GM23338 (cell line): ENCODE results near the gene AARS2. TPM values are rescaled to one million over a fixed set of nuclear protein-coding genes. Genes with fewer than 3 reads are reported as not detected.
A peak's percentile ranks its signal among the peaks of the same experiment; 100 is the strongest.

Experiments used
- ATAC-seq: fragments of 200-7000 bp; cut with Tn5 transposase; 3 replicates; pipeline ENCODE4 v1.9.1; 2020
- DNase-seq: peaks from one replicate; pipeline ENCODE4 v3.0.0-alpha.2; 2015; ENCODE audit warnings: low spot score
- H2AFZ ChIP-seq: fragments of 200-600 bp; sonication (generic); 2 replicates; pipeline ENCODE4 v1.8.0; 2016; ENCODE audit warnings: antibody characterized with exemption, mild to moderate bottlenecking, moderate library complexity
- H3F3A ChIP-seq: fragments of 200-600 bp; sonication (generic); replicated peaks from 2 replicates; pipeline ENCODE4 v1.8.0; 2017; ENCODE audit warnings: antibody characterized with exemption, mixed run types, low read depth
- H3K27ac ChIP-seq: fragments of 200-600 bp; sonication (generic); 2 replicates; pipeline ENCODE4 v1.6.1; 2016; ENCODE audit warnings: low read depth
- H3K27me3 ChIP-seq: fragments of 200-600 bp; sonication (generic); 2 replicates; pipeline ENCODE4 v1.8.0; 2016; ENCODE audit warnings: mild to moderate bottlenecking, mixed run types, moderate library complexity; ENCODE audit not compliant: insufficient read depth
- H3K36me3 ChIP-seq: fragments of 200-600 bp; sonication (generic); 2 replicates; pipeline ENCODE4 v1.8.0; 2016; ENCODE audit warnings: mild to moderate bottlenecking; ENCODE audit not compliant: insufficient read depth
- H3K4me1 ChIP-seq: fragments of 200-600 bp; sonication (generic); 2 replicates; pipeline ENCODE4 v1.8.0; 2016; ENCODE audit warnings: mild to moderate bottlenecking, moderate library complexity; ENCODE audit not compliant: insufficient read depth
- H3K4me2 ChIP-seq: fragments of 200-600 bp; sonication (generic); 2 replicates; pipeline ENCODE4 v1.7.1; 2017; ENCODE audit warnings: mixed run types
- H3K4me3 ChIP-seq: fragments of 200-600 bp; sonication (generic); 2 replicates; pipeline ENCODE4 v1.6.1; 2016; ENCODE audit warnings: mixed run types
- H3K79me2 ChIP-seq: fragments of 200-600 bp; sonication (generic); replicated peaks from 2 replicates; pipeline ENCODE4 v1.8.0; 2017; ENCODE audit warnings: mild to moderate bottlenecking; ENCODE audit not compliant: insufficient read depth
- H3K9me2 ChIP-seq: fragments of 200-600 bp; sonication (generic); 2 replicates; pipeline ENCODE4 v1.8.0; 2017; ENCODE audit not compliant: insufficient read depth
- H4K20me1 ChIP-seq: fragments of 200-600 bp; sonication (generic); replicated peaks from 2 replicates; pipeline ENCODE4 v1.8.0; 2017; ENCODE audit warnings: mild to moderate bottlenecking; ENCODE audit not compliant: insufficient read depth
- H3K27ac Mint-ChIP-seq: 2 replicates; pipeline ENCODE4 v1.8.0; 2020; ENCODE audit warnings: inconsistent platforms, mild to moderate bottlenecking, moderate library complexity, mixed read lengths
- H3K27me3 Mint-ChIP-seq: 3 replicates; pipeline ENCODE4 v1.8.0; 2022; ENCODE audit warnings: low read depth, mild to moderate bottlenecking, moderate library complexity, mixed read lengths, inconsistent platforms; ENCODE audit not compliant: insufficient read depth, poor library complexity
- H3K36me3 Mint-ChIP-seq: 3 replicates; pipeline ENCODE4 v1.8.0; 2021; ENCODE audit warnings: low read depth, mild to moderate bottlenecking, inconsistent platforms, moderate library complexity, mixed read lengths
- H3K4me1 Mint-ChIP-seq: 3 replicates; pipeline ENCODE4 v1.8.0; 2020; ENCODE audit warnings: mild to moderate bottlenecking, inconsistent platforms, mixed read lengths
- H3K4me3 Mint-ChIP-seq: 3 replicates; pipeline ENCODE4 v1.8.0; 2021; ENCODE audit warnings: moderate library complexity, mild to moderate bottlenecking, inconsistent platforms, mixed read lengths
- H3K9me3 Mint-ChIP-seq: 3 replicates; pipeline ENCODE4 v1.8.0; 2020; ENCODE audit warnings: moderate library complexity, mild to moderate bottlenecking, inconsistent platforms, mixed read lengths
- JUNB ChIP-seq: IDR thresholded peaks from one replicate; pipeline ENCODE4 v1.6.1; 2016; ENCODE audit warnings: antibody characterized with exemption; ENCODE audit not compliant: unreplicated experiment
- ZNF114 ChIP-seq: fragments of 250-450 bp; sonication (Bioruptor Pico); IDR thresholded peaks from 2 replicates; pipeline ENCODE4 v1.5.0; 2020; ENCODE audit warnings: mild to moderate bottlenecking, moderate library complexity
- ZNF331 ChIP-seq: fragments of 250-450 bp; sonication (Bioruptor Pico); IDR thresholded peaks from 2 replicates; pipeline ENCODE4 v1.5.0; 2020; ENCODE audit warnings: low read depth, mild to moderate bottlenecking, moderate library complexity
- polyA plus RNA-seq: library from polyadenylated mRNA; unstranded; fragments of >200 nt; fragmentation: Nextera tagmentation; extraction: Ambion mirVana; gene quantifications from 2 replicates; pipeline ENCODE4 v1.2.1, GENCODE V29; 2016
- total RNA-seq: library from RNA; depleted of rRNA; stranded (reverse); fragments of >200 nt; shearing (Covaris generic); gene quantifications from 2 replicates; pipeline ENCODE4 v1.2.3, GENCODE V29; 2014
- TF ChIP-seq, protein P1 (sequence below), 2 experiments: fragments of 200-600 bp in 1 of 2; sonication (generic) in 1 of 2; conservative IDR thresholded peaks; 2 replicates each; pipeline versions ENCODE4 v1.5.1 to v1.6.1; 2016 to 2017; ENCODE audit warnings: antibody characterized with exemption in 2 of 2, low read depth in 2 of 2, mild to moderate bottlenecking in 2 of 2, moderate library complexity in 1 of 2
- TF ChIP-seq, protein P2 (sequence below): fragments of 250-450 bp; sonication (Bioruptor Pico); IDR thresholded peaks from 2 replicates; pipeline ENCODE4 v1.5.0; 2020; ENCODE audit warnings: mild to moderate bottlenecking, moderate library complexity

Gene AARS2
- total and polyA plus RNA-seq, 2 experiments from 2014 or later, result 6.5 to 23.2 TPM

DNA sequence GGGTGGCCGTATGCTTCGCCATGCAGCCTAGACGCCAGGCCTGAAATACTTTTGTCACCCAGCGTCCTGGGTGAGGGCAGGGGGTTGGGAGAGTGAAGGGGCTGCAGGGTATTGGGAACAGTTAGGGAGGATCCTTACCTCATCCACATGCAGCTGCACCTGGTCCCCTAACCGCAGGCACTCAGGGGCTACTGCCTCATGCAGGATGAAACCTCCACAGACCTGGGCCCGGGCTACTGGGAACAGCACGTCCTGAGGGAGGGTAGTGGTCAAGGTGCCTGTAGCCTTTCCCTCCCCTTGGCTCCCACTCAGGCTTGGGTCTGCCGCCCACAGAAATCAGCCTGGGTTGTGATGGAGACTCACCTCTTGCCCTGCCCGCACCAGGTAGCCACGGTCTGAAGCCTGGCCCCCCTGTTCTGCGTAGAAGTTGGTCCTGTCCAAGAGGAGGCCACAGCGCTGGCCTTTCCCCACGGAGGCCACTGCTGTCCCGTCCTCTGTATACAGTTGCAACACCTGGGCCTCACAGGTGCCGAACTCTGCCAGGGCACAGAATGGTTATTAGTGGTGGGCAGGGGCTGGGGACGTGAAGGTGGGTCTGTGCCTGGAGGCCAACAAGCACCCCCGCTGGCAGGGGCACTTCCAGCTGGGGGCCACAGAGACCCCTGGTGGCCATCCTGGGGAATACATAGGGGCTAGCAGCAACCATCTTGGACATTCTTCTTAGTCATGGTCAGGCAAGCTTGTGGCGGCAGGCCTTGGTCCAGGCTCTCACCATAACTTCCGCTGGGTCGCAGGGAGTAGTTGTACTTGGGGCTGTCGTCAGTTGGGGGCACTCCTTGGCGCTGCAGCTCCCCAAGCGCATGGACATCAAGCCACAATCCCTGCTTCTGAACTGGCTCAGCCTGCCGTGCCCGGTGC is 8.6 kb downstream of the AARS2 start:
- Histone ChIP-seq H3K36me3 (peaks cover 11% of the 10 kb centered on the region; the same call in 1 of the 2 replicates), H3K27ac (peak overlapping the region; percentile 66; the same call in 1 of the 2 replicates)
- peak; percentile 74 for DNase-seq

More for the DNA sequence above, 8.6 kb downstream of the AARS2 start:
- no peaks in the 10 kb centered on the region for H3K27me3 ChIP-seq
- H3K9me2 ChIP-seq, result no peaks in the 10 kb centered on the region
- ATAC-seq, result peak; percentile 84
- no peak overlapping the region for H3K4me3 ChIP-seq
- H2AFZ ChIP-seq, result no peak overlapping the region
- H3K79me2 ChIP-seq, result no peaks in the 10 kb centered on the region
- H3K27ac Mint-ChIP-seq, result peak overlapping the region; percentile 94
- H4K20me1 ChIP-seq, result no peaks in the 10 kb centered on the region
- peaks cover 80% of the 10 kb centered on the region for H3K36me3 Mint-ChIP-seq
- no peak overlapping the region for H3K4me2 ChIP-seq
- H3F3A ChIP-seq, result no peaks in the 10 kb centered on the region
- no peaks in the 10 kb centered on the region for H3K4me1 Mint-ChIP-seq
- TF ChIP-seq, protein P1, sequence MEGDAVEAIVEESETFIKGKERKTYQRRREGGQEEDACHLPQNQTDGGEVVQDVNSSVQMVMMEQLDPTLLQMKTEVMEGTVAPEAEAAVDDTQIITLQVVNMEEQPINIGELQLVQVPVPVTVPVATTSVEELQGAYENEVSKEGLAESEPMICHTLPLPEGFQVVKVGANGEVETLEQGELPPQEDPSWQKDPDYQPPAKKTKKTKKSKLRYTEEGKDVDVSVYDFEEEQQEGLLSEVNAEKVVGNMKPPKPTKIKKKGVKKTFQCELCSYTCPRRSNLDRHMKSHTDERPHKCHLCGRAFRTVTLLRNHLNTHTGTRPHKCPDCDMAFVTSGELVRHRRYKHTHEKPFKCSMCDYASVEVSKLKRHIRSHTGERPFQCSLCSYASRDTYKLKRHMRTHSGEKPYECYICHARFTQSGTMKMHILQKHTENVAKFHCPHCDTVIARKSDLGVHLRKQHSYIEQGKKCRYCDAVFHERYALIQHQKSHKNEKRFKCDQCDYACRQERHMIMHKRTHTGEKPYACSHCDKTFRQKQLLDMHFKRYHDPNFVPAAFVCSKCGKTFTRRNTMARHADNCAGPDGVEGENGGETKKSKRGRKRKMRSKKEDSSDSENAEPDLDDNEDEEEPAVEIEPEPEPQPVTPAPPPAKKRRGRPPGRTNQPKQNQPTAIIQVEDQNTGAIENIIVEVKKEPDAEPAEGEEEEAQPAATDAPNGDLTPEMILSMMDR (conservative IDR thresholded peaks at IDR 0.05; ENCODE audit: low read depth in 2 of 2), result peak; percentile 83 to 88
- TF ChIP-seq JUNB (no peak), ZNF331 (no peak), ZNF114 (CRISPR knock-in tag) (no peak)
- TF ChIP-seq, protein P2, sequence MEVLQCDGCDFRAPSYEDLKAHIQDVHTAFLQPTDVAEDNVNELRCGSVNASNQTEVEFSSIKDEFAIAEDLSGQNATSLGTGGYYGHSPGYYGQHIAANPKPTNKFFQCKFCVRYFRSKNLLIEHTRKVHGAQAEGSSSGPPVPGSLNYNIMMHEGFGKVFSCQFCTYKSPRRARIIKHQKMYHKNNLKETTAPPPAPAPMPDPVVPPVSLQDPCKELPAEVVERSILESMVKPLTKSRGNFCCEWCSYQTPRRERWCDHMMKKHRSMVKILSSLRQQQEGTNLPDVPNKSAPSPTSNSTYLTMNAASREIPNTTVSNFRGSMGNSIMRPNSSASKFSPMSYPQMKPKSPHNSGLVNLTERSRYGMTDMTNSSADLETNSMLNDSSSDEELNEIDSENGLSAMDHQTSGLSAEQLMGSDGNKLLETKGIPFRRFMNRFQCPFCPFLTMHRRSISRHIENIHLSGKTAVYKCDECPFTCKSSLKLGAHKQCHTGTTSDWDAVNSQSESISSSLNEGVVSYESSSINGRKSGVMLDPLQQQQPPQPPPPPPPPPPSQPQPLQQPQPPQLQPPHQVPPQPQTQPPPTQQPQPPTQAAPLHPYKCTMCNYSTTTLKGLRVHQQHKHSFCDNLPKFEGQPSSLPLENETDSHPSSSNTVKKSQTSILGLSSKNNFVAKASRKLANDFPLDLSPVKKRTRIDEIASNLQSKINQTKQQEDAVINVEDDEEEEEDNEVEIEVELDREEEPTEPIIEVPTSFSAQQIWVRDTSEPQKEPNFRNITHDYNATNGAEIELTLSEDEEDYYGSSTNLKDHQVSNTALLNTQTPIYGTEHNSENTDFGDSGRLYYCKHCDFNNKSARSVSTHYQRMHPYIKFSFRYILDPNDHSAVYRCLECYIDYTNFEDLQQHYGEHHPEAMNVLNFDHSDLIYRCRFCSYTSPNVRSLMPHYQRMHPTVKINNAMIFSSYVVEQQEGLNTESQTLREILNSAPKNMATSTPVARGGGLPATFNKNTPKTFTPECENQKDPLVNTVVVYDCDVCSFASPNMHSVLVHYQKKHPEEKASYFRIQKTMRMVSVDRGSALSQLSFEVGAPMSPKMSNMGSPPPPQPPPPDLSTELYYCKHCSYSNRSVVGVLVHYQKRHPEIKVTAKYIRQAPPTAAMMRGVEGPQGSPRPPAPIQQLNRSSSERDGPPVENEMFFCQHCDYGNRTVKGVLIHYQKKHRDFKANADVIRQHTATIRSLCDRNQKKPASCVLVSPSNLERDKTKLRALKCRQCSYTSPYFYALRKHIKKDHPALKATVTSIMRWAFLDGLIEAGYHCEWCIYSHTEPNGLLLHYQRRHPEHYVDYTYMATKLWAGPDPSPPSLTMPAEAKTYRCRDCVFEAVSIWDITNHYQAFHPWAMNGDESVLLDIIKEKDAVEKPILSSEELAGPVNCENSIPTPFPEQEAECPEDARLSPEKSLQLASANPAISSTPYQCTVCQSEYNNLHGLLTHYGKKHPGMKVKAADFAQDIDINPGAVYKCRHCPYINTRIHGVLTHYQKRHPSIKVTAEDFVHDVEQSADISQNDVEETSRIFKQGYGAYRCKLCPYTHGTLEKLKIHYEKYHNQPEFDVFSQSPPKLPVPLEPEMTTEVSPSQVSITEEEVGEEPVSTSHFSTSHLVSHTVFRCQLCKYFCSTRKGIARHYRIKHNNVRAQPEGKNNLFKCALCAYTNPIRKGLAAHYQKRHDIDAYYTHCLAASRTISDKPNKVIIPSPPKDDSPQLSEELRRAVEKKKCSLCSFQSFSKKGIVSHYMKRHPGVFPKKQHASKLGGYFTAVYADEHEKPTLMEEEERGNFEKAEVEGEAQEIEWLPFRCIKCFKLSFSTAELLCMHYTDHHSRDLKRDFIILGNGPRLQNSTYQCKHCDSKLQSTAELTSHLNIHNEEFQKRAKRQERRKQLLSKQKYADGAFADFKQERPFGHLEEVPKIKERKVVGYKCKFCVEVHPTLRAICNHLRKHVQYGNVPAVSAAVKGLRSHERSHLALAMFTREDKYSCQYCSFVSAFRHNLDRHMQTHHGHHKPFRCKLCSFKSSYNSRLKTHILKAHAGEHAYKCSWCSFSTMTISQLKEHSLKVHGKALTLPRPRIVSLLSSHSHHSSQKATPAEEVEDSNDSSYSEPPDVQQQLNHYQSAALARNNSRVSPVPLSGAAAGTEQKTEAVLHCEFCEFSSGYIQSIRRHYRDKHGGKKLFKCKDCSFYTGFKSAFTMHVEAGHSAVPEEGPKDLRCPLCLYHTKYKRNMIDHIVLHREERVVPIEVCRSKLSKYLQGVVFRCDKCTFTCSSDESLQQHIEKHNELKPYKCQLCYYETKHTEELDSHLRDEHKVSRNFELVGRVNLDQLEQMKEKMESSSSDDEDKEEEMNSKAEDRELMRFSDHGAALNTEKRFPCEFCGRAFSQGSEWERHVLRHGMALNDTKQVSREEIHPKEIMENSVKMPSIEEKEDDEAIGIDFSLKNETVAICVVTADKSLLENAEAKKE, result no peak
- no peak overlapping the region for H3K4me3 Mint-ChIP-seq
- H3K4me1 ChIP-seq, result no peaks in the 10 kb centered on the region
- peaks cover 10% of the 10 kb centered on the region for H3K27me3 Mint-ChIP-seq
- H3K9me3 Mint-ChIP-seq, result no peaks in the 10 kb centered on the region
